Measurements from ENCODE around the gene LRWD1.
"Not testable (repeated sequence)": the region's sequence is repeated elsewhere in the genome, so short reads cannot be mapped to it uniquely, and the experiment has no call there.

LRWD1 gene

GRCh38 chr7:102439963-102440795 is 24.6 kb upstream of the LRWD1 start:
- no peak for DNase-seq

- no peak for DNase-seq
Observed at GRCh38 chr7:102444961-102445673, 19.7 kb upstream of the LRWD1 start.

GRCh38 chr7:102445674-102446071 is 19.1 kb upstream of the LRWD1 start:
- no peak for DNase-seq

GRCh38 chr7:102446387-102447156 is 18.2 kb upstream of the LRWD1 start:
- DNase-seq, result no peak

- no peak for DNase-seq
Observed at GRCh38 chr7:102447311-102447710, 17.5 kb upstream of the LRWD1 start.

- DNase-seq, result no peak
Observed at GRCh38 chr7:102449136-102449535, 15.6 kb upstream of the LRWD1 start.

GRCh38 chr7:102450242-102450641 is 14.5 kb upstream of the LRWD1 start:
- no peak for DNase-seq

GRCh38 chr7:102451371-102452054 is 13.3 kb upstream of the LRWD1 start:
- DNase-seq, result peak; percentile 47

GRCh38 chr7:102452451-102452850 is 12.3 kb upstream of the LRWD1 start:
- DNase-seq, result no peak

GRCh38 chr7:102453319-102453718 is 11.5 kb upstream of the LRWD1 start:
- DNase-seq, result no peak

GRCh38 chr7:102454468-102454867 is 10.3 kb upstream of the LRWD1 start:
- no peak for DNase-seq

GRCh38 chr7:102454932-102455331 is 9.9 kb upstream of the LRWD1 start:
- DNase-seq, result not testable (repeated sequence)

GRCh38 chr7:102455596-102455995 is 9.2 kb upstream of the LRWD1 start:
- no peak for DNase-seq

- no peak for DNase-seq
Observed at GRCh38 chr7:102456327-102456726, 8.5 kb upstream of the LRWD1 start.

- DNase-seq, result no peak
Observed at GRCh38 chr7:102457352-102457924, 7.3 kb upstream of the LRWD1 start.

- DNase-seq, result no peak
Observed at GRCh38 chr7:102459221-102459844, 5.5 kb upstream of the LRWD1 start.

GRCh38 chr7:102460467-102460866 is 4.3 kb upstream of the LRWD1 start:
- DNase-seq, result no peak

- no peak for DNase-seq
Observed at GRCh38 chr7:102463841-102464576, 775 bp upstream of the LRWD1 start.

- DNase-seq, result no peak
Observed at GRCh38 chr7:102466097-102466496, 1.3 kb downstream of the LRWD1 start.

- no peak for DNase-seq
Observed at GRCh38 chr7:102467581-102468477, 3.0 kb downstream of the LRWD1 start.
